B cell (primary cell): Measurements from ENCODE around the gene CFD.

Source experiments
- EZH2 ChIP-seq: IDR thresholded peaks from 2 replicates; pipeline ENCODE4 v1.6.1; 2012; ENCODE audit warnings: borderline replicate concordance, low read depth, mild to moderate bottlenecking, moderate library complexity, low read length; ENCODE audit not compliant: insufficient read depth, poor library complexity, severe bottlenecking
- TF ChIP-seq, protein P1 (sequence below): fragments of 200-600 bp; IDR thresholded peaks from one replicate; pipeline ENCODE4 v1.8.0; 2022; ENCODE audit warnings: antibody characterized with exemption, mild to moderate bottlenecking

DNA sequence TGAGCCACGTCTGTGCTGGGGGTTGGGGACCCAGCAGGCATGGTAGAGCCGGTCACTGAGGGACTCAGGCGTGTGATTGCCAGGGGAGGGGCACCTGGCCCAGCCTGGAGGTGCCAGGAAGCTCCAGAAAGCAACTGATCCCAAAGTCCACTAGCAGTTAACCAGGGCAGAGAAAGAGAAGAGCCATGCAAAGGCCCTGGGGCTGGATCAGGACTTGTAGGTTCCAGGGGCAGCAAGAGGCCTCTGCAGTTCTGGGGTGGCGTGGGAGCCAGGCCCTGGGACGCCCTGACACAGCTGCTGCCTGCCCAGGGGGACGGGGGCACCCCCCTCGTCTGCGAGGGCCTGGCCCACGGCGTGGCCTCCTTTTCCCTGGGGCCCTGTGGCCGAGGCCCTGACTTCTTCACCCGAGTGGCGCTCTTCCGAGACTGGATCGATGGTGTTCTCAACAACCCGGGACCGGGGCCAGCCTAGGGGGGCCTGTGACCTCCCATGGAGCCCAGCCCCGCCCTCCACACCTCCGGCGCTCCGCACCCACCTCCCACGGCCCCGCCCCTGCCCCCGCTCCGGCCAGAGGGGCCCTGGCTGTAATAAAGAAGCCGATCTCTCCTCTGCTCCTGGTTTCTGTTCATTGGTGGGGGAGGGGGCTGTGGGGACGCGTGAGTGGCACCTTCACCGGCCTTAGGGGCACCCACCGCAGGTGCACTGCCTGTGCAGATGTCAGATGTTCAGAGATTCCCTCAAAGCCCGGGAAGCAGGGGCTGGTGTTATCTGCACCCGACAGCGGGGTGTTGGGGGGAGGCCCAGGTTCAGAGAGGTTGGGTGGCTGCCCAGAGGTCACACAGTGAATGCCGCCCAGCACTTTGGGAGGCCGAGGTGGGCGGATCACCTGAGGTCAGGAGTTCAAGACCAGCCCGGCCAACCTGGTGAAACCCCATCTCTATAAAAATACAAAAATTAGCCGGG lies 27.8 kb upstream of the CFD start:
- TF ChIP-seq, protein P1, sequence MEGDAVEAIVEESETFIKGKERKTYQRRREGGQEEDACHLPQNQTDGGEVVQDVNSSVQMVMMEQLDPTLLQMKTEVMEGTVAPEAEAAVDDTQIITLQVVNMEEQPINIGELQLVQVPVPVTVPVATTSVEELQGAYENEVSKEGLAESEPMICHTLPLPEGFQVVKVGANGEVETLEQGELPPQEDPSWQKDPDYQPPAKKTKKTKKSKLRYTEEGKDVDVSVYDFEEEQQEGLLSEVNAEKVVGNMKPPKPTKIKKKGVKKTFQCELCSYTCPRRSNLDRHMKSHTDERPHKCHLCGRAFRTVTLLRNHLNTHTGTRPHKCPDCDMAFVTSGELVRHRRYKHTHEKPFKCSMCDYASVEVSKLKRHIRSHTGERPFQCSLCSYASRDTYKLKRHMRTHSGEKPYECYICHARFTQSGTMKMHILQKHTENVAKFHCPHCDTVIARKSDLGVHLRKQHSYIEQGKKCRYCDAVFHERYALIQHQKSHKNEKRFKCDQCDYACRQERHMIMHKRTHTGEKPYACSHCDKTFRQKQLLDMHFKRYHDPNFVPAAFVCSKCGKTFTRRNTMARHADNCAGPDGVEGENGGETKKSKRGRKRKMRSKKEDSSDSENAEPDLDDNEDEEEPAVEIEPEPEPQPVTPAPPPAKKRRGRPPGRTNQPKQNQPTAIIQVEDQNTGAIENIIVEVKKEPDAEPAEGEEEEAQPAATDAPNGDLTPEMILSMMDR = no peak
- no peak for TF ChIP-seq EZH2
